ENCODE results near the gene CNTNAP2. TPM values are rescaled to one million over a fixed set of nuclear protein-coding genes. Genes with fewer than 3 reads are reported as not detected.
"Not testable (repeated sequence)": the region's sequence is repeated elsewhere in the genome, so short reads cannot be mapped to it uniquely, and the experiment has no call there.

The CNTNAP2 gene
- total RNA-seq, 1 experiment from 2014 or later = 0.03 TPM

DNA sequence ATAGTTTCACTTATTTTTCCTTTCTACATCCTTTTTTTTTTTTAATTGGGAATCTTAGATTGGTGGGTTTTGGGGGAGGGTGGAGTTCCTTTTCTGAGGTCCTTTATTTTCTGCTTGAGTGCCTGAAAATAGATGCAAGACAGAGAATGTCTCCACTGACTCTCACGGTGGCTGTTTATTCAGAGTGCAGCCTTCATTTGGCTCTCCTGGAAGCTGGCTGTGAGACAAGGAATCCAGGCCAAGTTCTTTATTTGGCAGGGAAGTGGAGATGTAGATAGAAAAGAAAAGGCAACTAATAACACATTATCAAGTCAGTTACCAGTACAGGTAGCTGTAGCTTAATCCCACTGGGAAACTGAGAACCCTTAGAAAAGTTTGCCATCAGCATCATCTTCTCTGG lies 118.6 kb downstream of the CNTNAP2 start:
- TF ChIP-seq TCF7L2 (IDR thresholded peaks at IDR 0.05; ENCODE audit: low read depth, low read length) (no peak), POLR2AphosphoS5 (IDR thresholded peaks at IDR 0.05; ENCODE audit: low read depth, low read length) (no peak), SIN3A (IDR thresholded peaks at IDR 0.05; ENCODE audit: borderline replicate concordance, insufficient read depth, low read depth, low read length) (no peak)
- TF ChIP-seq, protein P1, sequence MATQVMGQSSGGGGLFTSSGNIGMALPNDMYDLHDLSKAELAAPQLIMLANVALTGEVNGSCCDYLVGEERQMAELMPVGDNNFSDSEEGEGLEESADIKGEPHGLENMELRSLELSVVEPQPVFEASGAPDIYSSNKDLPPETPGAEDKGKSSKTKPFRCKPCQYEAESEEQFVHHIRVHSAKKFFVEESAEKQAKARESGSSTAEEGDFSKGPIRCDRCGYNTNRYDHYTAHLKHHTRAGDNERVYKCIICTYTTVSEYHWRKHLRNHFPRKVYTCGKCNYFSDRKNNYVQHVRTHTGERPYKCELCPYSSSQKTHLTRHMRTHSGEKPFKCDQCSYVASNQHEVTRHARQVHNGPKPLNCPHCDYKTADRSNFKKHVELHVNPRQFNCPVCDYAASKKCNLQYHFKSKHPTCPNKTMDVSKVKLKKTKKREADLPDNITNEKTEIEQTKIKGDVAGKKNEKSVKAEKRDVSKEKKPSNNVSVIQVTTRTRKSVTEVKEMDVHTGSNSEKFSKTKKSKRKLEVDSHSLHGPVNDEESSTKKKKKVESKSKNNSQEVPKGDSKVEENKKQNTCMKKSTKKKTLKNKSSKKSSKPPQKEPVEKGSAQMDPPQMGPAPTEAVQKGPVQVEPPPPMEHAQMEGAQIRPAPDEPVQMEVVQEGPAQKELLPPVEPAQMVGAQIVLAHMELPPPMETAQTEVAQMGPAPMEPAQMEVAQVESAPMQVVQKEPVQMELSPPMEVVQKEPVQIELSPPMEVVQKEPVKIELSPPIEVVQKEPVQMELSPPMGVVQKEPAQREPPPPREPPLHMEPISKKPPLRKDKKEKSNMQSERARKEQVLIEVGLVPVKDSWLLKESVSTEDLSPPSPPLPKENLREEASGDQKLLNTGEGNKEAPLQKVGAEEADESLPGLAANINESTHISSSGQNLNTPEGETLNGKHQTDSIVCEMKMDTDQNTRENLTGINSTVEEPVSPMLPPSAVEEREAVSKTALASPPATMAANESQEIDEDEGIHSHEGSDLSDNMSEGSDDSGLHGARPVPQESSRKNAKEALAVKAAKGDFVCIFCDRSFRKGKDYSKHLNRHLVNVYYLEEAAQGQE (IDR thresholded peaks at IDR 0.05; ENCODE audit: insufficient read depth in 1 of 2, low read depth in 2 of 2, low read length in 1 of 2) = no peak
- TF ChIP-seq, protein P2, sequence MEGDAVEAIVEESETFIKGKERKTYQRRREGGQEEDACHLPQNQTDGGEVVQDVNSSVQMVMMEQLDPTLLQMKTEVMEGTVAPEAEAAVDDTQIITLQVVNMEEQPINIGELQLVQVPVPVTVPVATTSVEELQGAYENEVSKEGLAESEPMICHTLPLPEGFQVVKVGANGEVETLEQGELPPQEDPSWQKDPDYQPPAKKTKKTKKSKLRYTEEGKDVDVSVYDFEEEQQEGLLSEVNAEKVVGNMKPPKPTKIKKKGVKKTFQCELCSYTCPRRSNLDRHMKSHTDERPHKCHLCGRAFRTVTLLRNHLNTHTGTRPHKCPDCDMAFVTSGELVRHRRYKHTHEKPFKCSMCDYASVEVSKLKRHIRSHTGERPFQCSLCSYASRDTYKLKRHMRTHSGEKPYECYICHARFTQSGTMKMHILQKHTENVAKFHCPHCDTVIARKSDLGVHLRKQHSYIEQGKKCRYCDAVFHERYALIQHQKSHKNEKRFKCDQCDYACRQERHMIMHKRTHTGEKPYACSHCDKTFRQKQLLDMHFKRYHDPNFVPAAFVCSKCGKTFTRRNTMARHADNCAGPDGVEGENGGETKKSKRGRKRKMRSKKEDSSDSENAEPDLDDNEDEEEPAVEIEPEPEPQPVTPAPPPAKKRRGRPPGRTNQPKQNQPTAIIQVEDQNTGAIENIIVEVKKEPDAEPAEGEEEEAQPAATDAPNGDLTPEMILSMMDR (IDR thresholded peaks at IDR 0.05) = no peak

DNA sequence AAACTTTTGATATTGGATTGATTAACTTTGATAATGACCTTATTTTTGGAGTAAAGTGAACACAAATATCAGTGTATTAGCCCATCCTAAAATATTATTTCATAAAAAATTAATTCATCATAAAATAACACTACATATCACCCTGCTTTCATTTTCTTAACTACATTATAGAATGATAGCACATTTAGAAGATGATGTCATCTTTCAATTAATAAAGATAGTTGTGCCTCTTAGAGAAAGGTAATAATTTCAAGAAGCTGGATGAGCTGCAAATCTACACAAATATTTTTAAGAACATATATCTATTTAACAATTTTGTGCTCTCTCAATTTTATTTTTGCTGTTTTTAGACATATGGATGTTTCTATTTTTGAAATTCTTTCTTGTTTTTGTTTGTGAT lies 126.1 kb downstream of the CNTNAP2 start:
- Histone ChIP-seq H3K36me3 (ENCODE audit: control insufficient read depth, insufficient read depth, low read length) (no peaks in the 10 kb centered on the region), H3K4me1 (ENCODE audit: control insufficient read depth, insufficient read depth, low read length) (no peaks in the 10 kb centered on the region), H3K27me3 (ENCODE audit: control insufficient read depth, insufficient read depth, low read length) (no peaks in the 10 kb centered on the region), H3K27ac (ENCODE audit: low read length) (no peak overlapping the region), H3K4me3 (ENCODE audit: low read depth in 2 of 2, low read length in 2 of 2) (no peak overlapping the region), H3K9me3 (ENCODE audit: control insufficient read depth, insufficient read depth, low read depth, low read length) (no peaks in the 10 kb centered on the region)
- in situ Hi-C loops (cut with HindIII; ENCODE audit: low pct_unique_long_range_greater_than_20kb, low sequenced_read_pairs) (no loop called here), intact Hi-C loops (cut with micrococcal nuclease; ENCODE audit: unreplicated experiment) (no loop called here)
- TF ChIP-seq TCF7L2 (IDR thresholded peaks at IDR 0.05; ENCODE audit: low read depth, low read length) = no peak
- TF ChIP-seq, protein P2 (IDR thresholded peaks at IDR 0.05) = no peak
- TF ChIP-seq POLR2AphosphoS5 (IDR thresholded peaks at IDR 0.05; ENCODE audit: low read depth, low read length) = no peak
- no peak for TF ChIP-seq SIN3A (IDR thresholded peaks at IDR 0.05; ENCODE audit: borderline replicate concordance, insufficient read depth, low read depth, low read length)
- TF ChIP-seq, protein P1 (IDR thresholded peaks at IDR 0.05; ENCODE audit: insufficient read depth in 1 of 2, low read depth in 2 of 2, low read length in 1 of 2) = no peak
- POLR2A ChIA-PET = no interaction called here
- no TSS peak for BruUV-seq (replicated peaks)
- CTCF ChIA-PET = no interaction called here
- DNase-seq (ENCODE audit: low read depth, low spot score) (no peak), ATAC-seq (no peak)

More for the DNA sequence above, 118.6 kb downstream of the CNTNAP2 start:
- H3K27me3 ChIP-seq (ENCODE audit: control insufficient read depth, insufficient read depth, low read length) = no peaks in the 10 kb centered on the region
- no peak overlapping the region for H3K27ac ChIP-seq (ENCODE audit: low read length)
- H3K4me1 ChIP-seq (ENCODE audit: control insufficient read depth, insufficient read depth, low read length) = no peaks in the 10 kb centered on the region
- no peaks in the 10 kb centered on the region for H3K9me3 ChIP-seq (ENCODE audit: control insufficient read depth, insufficient read depth, low read depth, low read length)
- H3K36me3 ChIP-seq (ENCODE audit: control insufficient read depth, insufficient read depth, low read length) = no peaks in the 10 kb centered on the region
- ChIA-PET POLR2A (no interaction called here), CTCF (no interaction called here)
- in situ Hi-C loops (cut with HindIII; ENCODE audit: low pct_unique_long_range_greater_than_20kb, low sequenced_read_pairs) (no loop called here), intact Hi-C loops (cut with micrococcal nuclease; ENCODE audit: unreplicated experiment) (no loop called here)
- H3K4me3 ChIP-seq (ENCODE audit: low read depth in 2 of 2, low read length in 2 of 2) = no peak overlapping the region
- DNase-seq (ENCODE audit: low read depth, low spot score) (no peak), ATAC-seq (no peak)
- no TSS peak for BruUV-seq (replicated peaks)

- POLR2A ChIA-PET; H3K27me3 ChIP-seq (ENCODE audit: control insufficient read depth, insufficient read depth, low read length); CTCF ChIA-PET; H3K27ac ChIP-seq (ENCODE audit: low read length); intact Hi-C loops (cut with micrococcal nuclease; ENCODE audit: unreplicated experiment); H3K4me1 ChIP-seq (ENCODE audit: control insufficient read depth, insufficient read depth, low read length); BruUV-seq (replicated peaks); DNase-seq (ENCODE audit: low read depth, low spot score); ATAC-seq; H3K36me3 ChIP-seq (ENCODE audit: control insufficient read depth, insufficient read depth, low read length); in situ Hi-C loops (cut with HindIII; ENCODE audit: low pct_unique_long_range_greater_than_20kb, low sequenced_read_pairs); H3K4me3 ChIP-seq (ENCODE audit: low read depth in 2 of 2, low read length in 2 of 2); H3K9me3 ChIP-seq (ENCODE audit: control insufficient read depth, insufficient read depth, low read depth, low read length): not testable (repeated sequence)
These were observed 131.4 kb downstream of the CNTNAP2 start for GRCh38 chr7:146247991-146248390.

DNA sequence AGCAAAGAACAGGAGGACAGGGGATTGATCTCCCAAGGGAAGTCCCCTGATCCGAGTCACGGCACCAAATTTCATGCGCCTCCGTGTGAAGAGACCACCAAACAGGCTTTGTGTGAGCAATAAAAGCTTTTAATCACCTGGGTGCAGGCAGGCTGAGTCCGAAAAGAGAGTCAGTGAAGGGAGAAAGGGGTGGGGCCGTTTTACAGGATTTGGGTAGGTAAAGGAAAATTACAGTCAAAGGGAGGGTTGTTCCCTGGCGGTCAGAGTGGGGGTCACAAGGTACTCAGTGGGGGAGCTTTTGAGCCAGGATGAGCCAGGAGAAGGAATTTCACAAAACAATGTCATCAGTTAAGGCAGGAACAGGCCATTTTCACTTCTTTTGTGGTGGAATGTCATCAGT lies 132.1 kb downstream of the CNTNAP2 start:
- H3K9me3 ChIP-seq (ENCODE audit: control insufficient read depth, insufficient read depth, low read depth, low read length); H3K27me3 ChIP-seq (ENCODE audit: control insufficient read depth, insufficient read depth, low read length); DNase-seq (ENCODE audit: low read depth, low spot score); CTCF ChIA-PET; H3K4me3 ChIP-seq (ENCODE audit: low read depth in 2 of 2, low read length in 2 of 2); POLR2A ChIA-PET; in situ Hi-C loops (cut with HindIII; ENCODE audit: low pct_unique_long_range_greater_than_20kb, low sequenced_read_pairs); H3K27ac ChIP-seq (ENCODE audit: low read length); H3K36me3 ChIP-seq (ENCODE audit: control insufficient read depth, insufficient read depth, low read length); ATAC-seq; intact Hi-C loops (cut with micrococcal nuclease; ENCODE audit: unreplicated experiment); BruUV-seq (replicated peaks); H3K4me1 ChIP-seq (ENCODE audit: control insufficient read depth, insufficient read depth, low read length): not testable (repeated sequence)
